ENCODE data around the gene AKIP1.

AKIP1 gene

GRCh38 chr11:8963569-8964323, 52.8 kb downstream of the AKIP1 start:
- DNase-seq: peak; percentile 64

- peak; percentile 64 for DNase-seq
Measured at GRCh38 chr11:8964324-8965320, 53.6 kb downstream of the AKIP1 start, which contains the start of gene TMEM9B. Gene TMEM9B, minus strand, starts transcription at chr11:8964442. Its CDS starts 129 bp downstream, at chr11:8964313.

GRCh38 chr11:8967184-8967583, 56.2 kb downstream of the AKIP1 start:
- DNase-seq: no peak
